VCaP (cell line): ENCODE measurements around the gene KCNAB2.

Experiments used
- H3K27ac ChIP-seq: fragments of 450-650 bp; 2 replicates; pipeline ENCODE4 v1.5.1; 2017
- TF ChIP-seq, protein P1 (sequence below): fragments of 450-650 bp; conservative IDR thresholded peaks from 2 replicates; pipeline ENCODE4 v1.5.1; 2017; ENCODE audit warnings: mild to moderate bottlenecking, moderate library complexity

The KCNAB2 gene

DNA sequence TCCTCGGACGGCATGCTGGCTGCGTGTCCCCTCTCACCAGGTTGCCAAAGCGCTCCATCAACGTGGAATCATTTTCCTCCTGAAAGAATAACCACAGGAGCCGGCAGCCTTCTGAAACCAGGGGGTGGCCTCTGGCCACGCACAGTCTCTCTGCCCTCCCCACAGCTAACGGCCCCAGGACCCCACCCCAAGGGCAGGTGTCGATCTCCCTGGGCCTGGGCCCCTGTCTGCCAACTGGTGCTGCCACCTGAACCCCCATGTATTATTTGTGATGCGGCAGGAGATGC lies 46.1 kb downstream of the KCNAB2 start:
- no peak overlapping the region for H3K27ac ChIP-seq
- TF ChIP-seq, protein P1, sequence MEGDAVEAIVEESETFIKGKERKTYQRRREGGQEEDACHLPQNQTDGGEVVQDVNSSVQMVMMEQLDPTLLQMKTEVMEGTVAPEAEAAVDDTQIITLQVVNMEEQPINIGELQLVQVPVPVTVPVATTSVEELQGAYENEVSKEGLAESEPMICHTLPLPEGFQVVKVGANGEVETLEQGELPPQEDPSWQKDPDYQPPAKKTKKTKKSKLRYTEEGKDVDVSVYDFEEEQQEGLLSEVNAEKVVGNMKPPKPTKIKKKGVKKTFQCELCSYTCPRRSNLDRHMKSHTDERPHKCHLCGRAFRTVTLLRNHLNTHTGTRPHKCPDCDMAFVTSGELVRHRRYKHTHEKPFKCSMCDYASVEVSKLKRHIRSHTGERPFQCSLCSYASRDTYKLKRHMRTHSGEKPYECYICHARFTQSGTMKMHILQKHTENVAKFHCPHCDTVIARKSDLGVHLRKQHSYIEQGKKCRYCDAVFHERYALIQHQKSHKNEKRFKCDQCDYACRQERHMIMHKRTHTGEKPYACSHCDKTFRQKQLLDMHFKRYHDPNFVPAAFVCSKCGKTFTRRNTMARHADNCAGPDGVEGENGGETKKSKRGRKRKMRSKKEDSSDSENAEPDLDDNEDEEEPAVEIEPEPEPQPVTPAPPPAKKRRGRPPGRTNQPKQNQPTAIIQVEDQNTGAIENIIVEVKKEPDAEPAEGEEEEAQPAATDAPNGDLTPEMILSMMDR: no peak

DNA sequence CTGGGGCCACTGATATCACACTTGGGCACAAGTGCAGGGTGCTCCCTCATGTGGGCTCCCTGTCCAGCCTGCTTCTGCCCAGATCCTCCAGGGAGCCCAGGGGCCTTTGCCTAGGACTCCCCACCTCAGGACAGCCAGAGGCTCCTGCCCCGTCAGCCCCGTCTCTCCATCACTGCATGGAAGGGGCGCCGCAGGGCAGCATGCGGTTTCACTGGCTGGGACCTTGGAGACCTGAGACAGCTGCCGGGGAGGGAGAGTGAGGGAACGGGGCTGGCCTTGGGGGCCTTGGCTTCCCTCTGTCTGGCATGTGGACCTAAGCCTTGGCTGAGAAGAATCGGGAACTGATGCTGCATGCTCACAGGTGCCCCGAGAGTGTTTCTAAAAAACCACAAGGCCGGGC lies 46.5 kb downstream of the KCNAB2 start:
- TF ChIP-seq, protein P1: no peak

DNA sequence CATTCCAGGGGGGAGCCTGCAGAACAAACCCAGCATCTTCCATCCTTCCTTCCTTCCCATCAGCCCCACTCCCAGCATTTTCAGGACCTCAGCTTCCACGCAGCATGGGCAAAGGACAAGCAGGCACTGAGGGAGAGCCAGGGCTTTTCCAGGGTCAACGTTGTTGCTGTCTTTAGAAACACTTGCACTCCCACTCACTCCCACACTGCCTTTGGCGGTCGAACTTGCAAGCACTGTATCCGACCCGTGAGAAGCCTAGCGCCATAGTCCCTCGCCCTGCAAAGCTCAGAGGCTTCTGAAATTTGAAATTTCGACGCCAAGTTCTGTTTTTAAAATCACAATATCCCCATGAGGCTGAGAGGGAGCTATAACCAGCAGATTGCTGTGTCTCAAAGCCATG lies 47.4 kb downstream of the KCNAB2 start:
- H3K27ac ChIP-seq: no peak overlapping the region
- TF ChIP-seq, protein P1: no peak

More for the DNA sequence above, 46.5 kb downstream of the KCNAB2 start:
- H3K27ac ChIP-seq: no peak overlapping the region

DNA sequence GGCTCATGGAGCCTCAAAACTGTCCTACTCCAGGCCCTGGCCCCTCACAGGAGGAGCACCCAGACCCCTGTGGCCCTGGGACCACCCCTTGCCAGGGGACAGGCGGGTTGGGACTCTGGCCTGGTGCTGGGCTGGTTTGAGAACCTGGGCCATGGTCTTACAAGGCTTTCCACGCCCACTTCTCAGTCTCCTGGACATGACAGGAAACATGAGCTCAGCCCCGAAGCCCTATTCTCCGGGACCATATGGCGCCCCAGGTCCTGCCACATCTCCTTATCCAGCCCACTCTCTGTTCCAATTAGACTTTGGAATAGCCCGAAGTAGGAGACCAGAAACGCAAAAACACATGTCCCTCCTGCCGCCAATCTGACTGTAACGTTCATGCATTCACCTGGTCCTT lies 47.9 kb downstream of the KCNAB2 start:
- H3K27ac ChIP-seq: no peak overlapping the region
- TF ChIP-seq, protein P1: no peak

DNA sequence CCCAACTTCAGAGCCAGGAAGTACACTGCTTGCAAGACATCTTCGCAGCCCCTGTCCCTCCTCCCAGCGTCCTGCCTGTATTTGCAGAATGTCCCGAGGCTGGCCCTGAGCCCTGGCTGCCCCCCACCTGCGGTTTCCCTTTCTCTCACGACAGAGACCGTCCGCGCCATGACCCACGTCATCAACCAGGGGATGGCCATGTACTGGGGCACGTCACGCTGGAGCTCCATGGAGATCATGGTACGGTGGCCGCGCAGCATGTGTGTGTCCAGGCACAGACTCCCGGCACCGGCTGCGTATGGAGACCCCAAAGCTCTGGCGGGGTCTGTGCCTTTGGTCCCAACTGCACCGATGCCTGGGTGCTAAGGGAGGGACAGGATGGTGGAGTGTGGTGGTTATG lies 48.6 kb downstream of the KCNAB2 start:
- H3K27ac ChIP-seq: no peak overlapping the region
- TF ChIP-seq, protein P1: no peak

DNA sequence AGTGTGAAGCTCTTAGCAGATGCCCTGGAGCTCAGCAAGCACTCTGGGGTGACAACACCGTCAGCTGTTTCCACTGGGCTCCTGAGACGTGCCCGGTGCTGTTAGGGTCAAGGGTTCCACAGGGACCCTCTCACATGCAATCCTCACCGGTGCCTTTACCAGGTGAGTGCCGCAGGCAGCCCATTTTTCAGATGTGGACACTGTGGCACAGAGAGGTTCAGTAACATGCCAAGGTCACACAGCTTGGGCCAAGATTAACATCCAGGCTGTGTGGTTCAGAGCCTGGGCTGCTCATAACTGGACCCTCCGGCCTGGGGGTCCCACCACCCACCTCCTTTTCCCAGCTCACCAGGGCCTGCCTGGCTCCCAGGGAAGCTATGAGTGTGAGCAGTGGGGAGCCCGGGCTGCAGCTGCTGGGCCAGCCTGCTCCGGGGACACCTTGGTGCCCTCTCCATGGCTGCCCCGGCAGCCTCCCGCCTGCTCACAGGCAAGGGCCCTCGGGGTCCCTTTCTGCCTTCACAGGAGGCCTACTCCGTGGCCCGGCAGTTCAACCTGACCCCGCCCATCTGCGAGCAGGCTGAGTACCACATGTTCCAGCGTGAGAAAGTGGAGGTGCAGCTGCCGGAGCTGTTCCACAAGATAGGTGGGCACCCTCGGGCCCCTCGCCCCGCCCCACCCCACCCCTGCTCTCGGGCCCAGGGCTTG lies 49.3 kb downstream of the KCNAB2 start:
- TF ChIP-seq, protein P1: no peak
- no peak overlapping the region for H3K27ac ChIP-seq

DNA sequence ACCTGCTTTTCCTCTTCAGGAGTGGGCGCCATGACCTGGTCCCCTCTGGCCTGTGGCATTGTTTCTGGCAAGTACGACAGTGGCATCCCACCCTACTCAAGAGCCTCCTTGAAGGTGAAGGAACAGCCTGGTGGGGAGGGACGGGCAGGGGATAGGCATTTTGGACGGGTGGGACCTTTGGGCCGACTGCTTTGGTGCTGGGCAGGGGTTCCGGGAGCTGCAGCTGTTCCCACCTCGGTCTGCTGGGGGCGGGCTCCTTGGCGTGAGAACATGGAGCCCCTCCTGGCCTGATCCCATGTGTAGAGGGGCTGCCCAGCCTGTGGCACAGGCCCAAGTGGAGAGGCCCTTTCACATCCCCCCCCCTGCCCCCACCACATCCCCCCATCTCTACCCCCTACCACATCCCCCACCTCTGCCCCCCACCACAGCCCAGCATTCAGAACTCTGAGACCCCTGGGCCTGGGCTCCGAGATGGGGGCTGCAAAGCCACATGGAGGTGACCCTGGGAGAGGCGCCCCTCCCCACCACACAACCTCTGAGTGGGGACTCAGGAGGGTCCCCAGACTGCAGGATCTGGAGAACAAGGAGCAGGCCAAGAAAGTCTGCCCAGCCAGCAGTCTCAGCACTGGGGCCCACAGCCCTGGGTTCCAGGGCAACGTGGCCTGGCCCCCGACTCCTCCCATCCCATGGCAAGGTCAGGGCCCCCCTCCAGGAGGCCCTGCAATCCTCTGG lies 50.0 kb downstream of the KCNAB2 start:
- TF ChIP-seq, protein P1: no peak
- H3K27ac ChIP-seq: no peak overlapping the region
